GM03348 (cell line): ENCODE results near the gene MR1.

Experiments
- DNase-seq: peaks from one replicate; pipeline ENCODE4 v3.0.0; 2012; ENCODE audit warnings: low spot score

Gene MR1

DNA sequence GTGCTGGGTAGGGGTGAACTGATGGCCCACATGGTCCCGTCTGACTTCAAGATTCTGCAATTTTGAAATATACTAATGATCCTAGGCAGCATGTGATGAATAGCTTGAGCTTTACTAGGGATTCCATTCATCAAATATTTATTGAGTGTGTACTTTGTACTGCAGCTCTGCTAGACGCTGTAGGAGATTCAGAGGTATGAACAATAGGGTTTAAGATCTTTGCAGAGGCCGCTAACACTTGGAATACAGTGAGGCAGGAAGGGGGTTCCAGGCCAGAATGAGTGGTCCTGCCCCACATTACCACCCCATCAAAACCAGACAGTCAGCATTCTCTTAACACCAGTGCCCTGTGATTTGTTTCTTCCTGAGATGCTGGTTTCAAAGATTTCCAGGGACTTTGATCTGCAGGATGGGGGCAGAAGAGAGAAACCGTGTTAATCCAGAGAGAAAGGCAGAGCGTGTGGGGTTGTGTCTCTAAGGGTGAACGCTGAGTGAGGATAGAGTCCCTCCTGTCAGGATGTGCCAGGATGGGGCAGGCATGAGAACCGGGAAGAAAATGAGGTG is 74.6 kb downstream of the MR1 start:
- no peak for DNase-seq

DNA sequence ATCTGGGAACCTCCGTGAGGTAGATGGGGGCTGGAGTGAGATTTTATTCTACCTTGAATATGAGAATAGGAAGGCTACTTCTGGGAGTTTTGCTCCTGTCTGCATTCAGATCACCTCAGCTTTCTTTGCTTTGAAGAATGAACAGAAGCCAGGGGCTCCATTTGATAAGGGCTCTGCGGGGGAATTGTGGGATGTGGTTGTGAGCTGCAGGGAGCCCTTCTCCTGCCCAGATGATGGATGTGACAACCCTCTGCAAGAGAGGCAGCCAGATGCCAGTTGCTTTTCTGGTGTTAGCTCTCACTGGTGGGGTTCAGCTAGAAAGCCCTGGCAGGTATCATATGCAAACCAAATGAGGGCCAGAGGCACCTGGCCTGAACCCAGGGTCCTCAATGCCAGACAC is 76.2 kb downstream of the MR1 start:
- DNase-seq = no peak
